ENCODE results near the gene CHRND. TPM values are rescaled to one million over a fixed set of nuclear protein-coding genes. Genes with fewer than 3 reads are reported as not detected.

The CHRND gene
- total RNA-seq, 2 donors from 2014 or later = not detected

GRCh38 chr2:232526372-232526941 is 497 bp downstream of the CHRND start:
- Histone ChIP-seq H3K4me3 (no peak overlapping the region), H3K27ac (no peak overlapping the region), H3K9ac (ENCODE audit: low read depth in 2 of 2, low read length in 2 of 2) (no peak overlapping the region), H3K36me3 (no peaks in the 10 kb centered on the region), H3K9me3 (no peaks in the 10 kb centered on the region), H3K27me3 (peaks cover 38% of the 10 kb centered on the region), H3K4me1 (peaks cover 3% of the 10 kb centered on the region)
- DNase-seq = no peak
- TF ChIP-seq CTCF (IDR thresholded peaks at IDR 0.05) = no peak
- intact Hi-C loops (cut with DNase I) = no loop called here

GRCh38 chr2:232527905-232528470 is 2.0 kb downstream of the CHRND start:
- Histone ChIP-seq H3K27me3 (peaks cover 23% of the 10 kb centered on the region), H3K9me3 (no peaks in the 10 kb centered on the region), H3K4me3 (no peak overlapping the region), H3K36me3 (no peaks in the 10 kb centered on the region), H3K4me1 (peaks cover 3% of the 10 kb centered on the region), H3K27ac (no peak overlapping the region), H3K9ac (ENCODE audit: low read depth in 2 of 2, low read length in 2 of 2) (no peak overlapping the region)
- intact Hi-C loops (cut with DNase I) = no loop called here
- no peak for DNase-seq
- TF ChIP-seq CTCF (IDR thresholded peaks at IDR 0.05) = no peak

GRCh38 chr2:232528746-232529460 is 2.9 kb downstream of the CHRND start:
- Histone ChIP-seq H3K4me3 (no peak overlapping the region), H3K36me3 (no peaks in the 10 kb centered on the region), H3K4me1 (peaks cover 3% of the 10 kb centered on the region), H3K9ac (ENCODE audit: low read depth in 2 of 2, low read length in 2 of 2) (no peak overlapping the region), H3K27me3 (peaks cover 14% of the 10 kb centered on the region), H3K9me3 (no peaks in the 10 kb centered on the region), H3K27ac (no peak overlapping the region)
- intact Hi-C loops (cut with DNase I) = no loop called here
- no peak for TF ChIP-seq CTCF (IDR thresholded peaks at IDR 0.05)
- DNase-seq = no peak

GRCh38 chr2:232529806-232530547 is 4.0 kb downstream of the CHRND start:
- intact Hi-C loops (cut with DNase I) = no loop called here
- Histone ChIP-seq H3K9me3 (no peaks in the 10 kb centered on the region), H3K36me3 (no peaks in the 10 kb centered on the region), H3K9ac (ENCODE audit: low read depth in 2 of 2, low read length in 2 of 2) (no peak overlapping the region), H3K27ac (no peak overlapping the region), H3K4me3 (no peak overlapping the region), H3K27me3 (peaks cover 3% of the 10 kb centered on the region), H3K4me1 (no peaks in the 10 kb centered on the region)
- DNase-seq = no peak
- TF ChIP-seq CTCF (IDR thresholded peaks at IDR 0.05) = no peak

GRCh38 chr2:232530626-232531260 is 4.8 kb downstream of the CHRND start:
- H3K9me3 ChIP-seq = no peaks in the 10 kb centered on the region
- no peaks in the 10 kb centered on the region for H3K4me1 ChIP-seq
- H3K36me3 ChIP-seq = no peaks in the 10 kb centered on the region
- intact Hi-C loops (cut with DNase I) = no loop called here
- no peak overlapping the region for H3K9ac ChIP-seq (ENCODE audit: low read depth in 2 of 2, low read length in 2 of 2)
- H3K4me3 ChIP-seq = no peak overlapping the region
- no peak for DNase-seq
- TF ChIP-seq CTCF (IDR thresholded peaks at IDR 0.05) = no peak
- no peak overlapping the region for H3K27ac ChIP-seq
- no peaks in the 10 kb centered on the region for H3K27me3 ChIP-seq

Data from colonic mucosa (tissue), 4 donors.